KBM-7 (cell line): ENCODE measurements around the gene CYSLTR2.
"Not testable (repeated sequence)": the region's sequence is repeated elsewhere in the genome, so short reads cannot be mapped to it uniquely, and the experiment has no call there.

ENCODE experiments used
- DNase-seq: peaks from one replicate; pipeline ENCODE4 v3.0.0-alpha.2; 2015
- in situ Hi-C: fragments of 300-500 bp; cut with MboI; formaldehyde crosslinking; loops from 2 replicates; pipeline ENCODE4 v1.14.3; 2020; ENCODE audit warnings: low sequenced_read_pairs, low pct_unique_long_range_greater_than_20kb, mixed read lengths

Gene CYSLTR2

DNA sequence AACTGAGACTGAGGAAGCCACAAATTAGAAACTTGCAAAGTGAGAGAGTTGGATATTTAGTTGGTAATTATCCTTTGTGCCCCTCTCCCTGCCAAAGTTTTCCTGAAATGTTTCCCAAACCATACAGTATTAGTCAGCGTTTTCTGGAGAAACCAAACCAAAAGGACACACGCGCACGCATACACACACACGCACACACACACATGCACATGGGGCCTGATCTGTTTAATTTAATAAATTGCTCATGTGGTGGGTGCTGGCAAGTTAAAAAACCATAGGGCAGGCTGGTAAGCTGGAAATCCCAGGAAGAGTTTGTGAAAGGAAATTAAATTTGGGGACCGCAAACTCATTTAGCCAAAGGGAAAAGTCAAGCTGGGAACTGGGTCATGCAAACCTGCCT lies 11.7 kb upstream of the CYSLTR2 start:
- in situ Hi-C loops = no loop called here
- no peak for DNase-seq

- in situ Hi-C loops = no loop called here
- DNase-seq = no peak
These were observed 10.6 kb upstream of the CYSLTR2 start for GRCh38 chr13:48643159-48643558.

- no peak for DNase-seq
- in situ Hi-C loops = no loop called here
These were observed 9.6 kb upstream of the CYSLTR2 start for GRCh38 chr13:48644141-48644540.

- in situ Hi-C loops = no loop called here
- DNase-seq = no peak
These were observed 8.8 kb upstream of the CYSLTR2 start for GRCh38 chr13:48644951-48645350.

DNA sequence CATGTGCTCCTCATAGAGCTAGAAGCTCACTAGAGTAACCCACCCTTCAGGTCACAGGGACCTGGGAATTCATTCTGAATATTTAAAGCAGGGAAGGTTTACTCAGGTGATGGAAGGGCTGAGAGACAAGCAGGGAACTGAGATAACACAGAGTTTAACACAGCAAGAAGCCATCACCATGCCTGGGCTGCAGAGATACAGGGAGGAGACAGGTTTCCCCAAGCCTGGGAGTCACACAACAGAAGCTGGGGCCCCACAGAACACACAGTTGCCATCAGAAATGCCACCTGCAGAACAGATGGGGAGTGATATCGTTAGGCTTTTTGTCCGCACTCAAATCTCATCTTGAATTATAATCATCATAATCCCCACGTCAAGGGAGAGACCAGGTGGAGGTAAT lies 7.9 kb upstream of the CYSLTR2 start:
- in situ Hi-C loops = no loop called here
- DNase-seq = no peak

DNA sequence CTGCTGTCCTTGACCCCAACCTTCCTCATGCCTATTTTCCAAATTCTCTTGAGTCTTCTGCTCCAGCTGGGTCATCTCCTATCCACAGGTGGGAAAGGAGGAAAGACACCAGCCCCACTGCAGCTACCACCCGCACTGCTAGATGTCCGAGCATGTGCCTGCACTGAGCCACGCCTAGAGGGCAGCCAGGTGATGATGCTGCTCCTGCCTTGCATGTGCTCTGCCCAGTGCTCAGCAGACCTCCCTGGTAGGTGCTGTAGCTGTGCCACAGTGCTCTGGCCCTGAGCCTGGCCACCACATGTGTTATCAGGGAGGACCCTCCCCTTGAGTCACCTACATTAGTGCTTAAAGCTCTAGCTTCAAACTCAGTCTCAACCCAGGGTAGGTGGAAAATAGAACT lies 6.9 kb upstream of the CYSLTR2 start:
- no peak for DNase-seq
- in situ Hi-C loops = no loop called here

GRCh38 chr13:48647625-48648024 lies 6.1 kb upstream of the CYSLTR2 start:
- in situ Hi-C loops = no loop called here
- DNase-seq = no peak

GRCh38 chr13:48648446-48648845 lies 5.3 kb upstream of the CYSLTR2 start:
- no peak for DNase-seq
- in situ Hi-C loops = no loop called here

GRCh38 chr13:48652851-48653471 lies 768 bp upstream of the CYSLTR2 start:
- in situ Hi-C loops = no loop called here
- DNase-seq = peak; percentile 48

- no peak for DNase-seq
- in situ Hi-C loops = no loop called here
These were observed 782 bp downstream of the CYSLTR2 start for GRCh38 chr13:48654511-48654910.

GRCh38 chr13:48655291-48655690 lies 1.6 kb downstream of the CYSLTR2 start:
- DNase-seq = no peak

DNA sequence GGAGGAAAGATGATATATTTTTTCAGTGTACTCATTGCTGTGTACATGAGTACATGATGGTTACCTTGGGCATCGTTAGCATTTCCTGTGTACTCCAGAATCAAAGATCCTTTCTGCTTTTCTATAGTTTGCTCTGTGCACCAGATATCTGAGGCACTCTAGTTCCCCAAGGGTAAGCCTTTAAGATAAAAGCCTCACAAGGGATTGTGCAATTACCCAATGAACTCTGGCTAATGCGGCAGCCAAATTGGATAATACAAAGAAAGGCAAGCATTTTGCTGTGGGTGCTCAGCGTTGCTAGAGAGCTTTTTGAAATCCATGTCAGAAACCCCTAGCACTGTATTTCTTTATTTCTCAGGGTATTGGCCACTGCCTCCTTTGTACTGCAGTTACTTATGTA lies 2.9 kb downstream of the CYSLTR2 start:
- DNase-seq = no peak
- in situ Hi-C loops = no loop called here

More at GRCh38 chr13:48655291-48655690, 1.6 kb downstream of the CYSLTR2 start:
- in situ Hi-C loops = no loop called here

GRCh38 chr13:48660361-48661076 lies 6.8 kb downstream of the CYSLTR2 start:
- in situ Hi-C loops = no loop called here

GRCh38 chr13:48661107-48661506 lies 7.4 kb downstream of the CYSLTR2 start:
- no peak for DNase-seq
- in situ Hi-C loops = no loop called here

More at GRCh38 chr13:48660361-48661076, 6.8 kb downstream of the CYSLTR2 start:
- peak; percentile 60 for DNase-seq

DNA sequence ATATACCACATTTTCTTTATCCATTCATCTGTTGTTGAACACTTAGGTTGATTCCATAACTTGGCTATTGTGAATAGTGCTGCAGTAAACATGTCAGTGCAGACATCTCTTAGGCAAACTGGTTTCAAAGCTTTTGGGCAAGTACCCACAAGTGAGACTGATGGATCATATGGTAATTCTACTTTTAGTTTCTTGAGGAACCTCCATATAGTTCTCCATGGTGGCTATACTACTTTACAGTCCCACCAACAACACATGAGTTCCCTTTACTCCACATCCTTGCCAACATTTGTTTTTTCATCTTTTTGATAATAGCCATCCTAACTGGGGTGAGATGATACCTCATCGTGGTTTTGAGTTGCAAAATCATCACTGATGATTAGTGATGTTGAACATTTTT lies 8.5 kb downstream of the CYSLTR2 start:
- no peak for DNase-seq
- in situ Hi-C loops = no loop called here

DNA sequence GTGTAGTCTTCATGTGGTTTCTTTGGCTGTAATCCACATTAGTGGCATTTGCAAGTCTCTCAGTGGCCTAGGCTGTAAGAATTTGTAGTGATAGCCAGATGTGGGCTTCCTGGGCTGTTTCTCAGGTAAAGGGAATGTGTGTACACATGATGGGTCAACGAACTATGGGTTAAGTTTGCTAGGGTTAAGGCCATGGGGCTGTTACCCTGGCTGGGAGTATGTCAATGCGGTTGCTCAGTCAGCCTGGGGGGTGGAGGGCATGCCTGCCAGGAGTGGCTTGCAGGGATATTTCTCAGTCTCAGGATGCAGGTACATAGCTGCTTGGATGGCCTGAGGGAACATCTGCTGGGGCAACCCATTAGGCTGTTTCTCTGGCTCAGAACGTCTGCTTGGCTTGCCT lies 13.4 kb downstream of the CYSLTR2 start:
- DNase-seq = no peak
- in situ Hi-C loops = no loop called here

DNA sequence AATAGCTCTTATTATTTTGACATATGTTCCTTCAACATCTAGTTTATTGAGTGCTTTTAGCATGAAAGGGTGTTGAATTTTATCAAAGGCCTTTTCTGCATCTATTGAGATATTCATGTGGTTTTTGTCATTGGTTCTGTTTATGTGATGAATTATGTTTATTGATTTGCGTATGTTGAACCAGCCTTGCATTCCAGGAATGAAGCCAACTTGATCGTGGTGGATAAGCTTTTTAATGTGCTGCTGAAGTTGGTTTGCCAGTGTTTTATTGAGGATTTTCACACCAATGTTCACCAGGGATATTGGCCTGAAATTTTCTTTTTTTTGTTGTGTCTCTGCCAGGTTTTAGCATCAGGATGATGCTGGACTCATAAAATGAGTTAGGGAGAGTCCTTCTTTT lies 17.7 kb downstream of the CYSLTR2 start:
- DNase-seq, in situ Hi-C loops: not testable (repeated sequence)

- in situ Hi-C loops = no loop called here
- no peak for DNase-seq
These were observed 21.5 kb downstream of the CYSLTR2 start for GRCh38 chr13:48675247-48675646.

DNA sequence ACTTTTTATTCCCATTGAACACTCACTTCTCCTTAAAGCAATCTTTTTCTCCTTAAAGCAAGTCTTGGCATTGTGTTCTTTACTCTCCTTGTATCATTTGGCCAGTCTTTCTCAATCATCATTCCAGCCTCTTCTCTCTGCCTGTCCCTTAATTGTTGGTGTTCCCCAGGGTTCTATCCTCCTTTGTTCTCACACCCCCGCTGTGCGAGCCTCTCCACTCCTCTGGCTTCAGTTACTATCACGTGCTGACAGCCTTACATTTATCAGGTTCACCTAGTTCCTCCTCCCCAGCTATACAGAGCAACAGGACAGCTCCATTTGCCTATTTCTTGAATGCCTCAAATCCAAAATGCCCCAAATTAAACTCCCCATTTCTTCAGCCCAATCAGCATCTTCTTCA lies 24.6 kb downstream of the CYSLTR2 start:
- in situ Hi-C loops = no loop called here
- no peak for DNase-seq

GRCh38 chr13:48679941-48680680 lies 26.4 kb downstream of the CYSLTR2 start:
- in situ Hi-C loops = no loop called here

More at GRCh38 chr13:48679941-48680680, 26.4 kb downstream of the CYSLTR2 start:
- DNase-seq = no peak
